OCI-LY7 (cell line): Measurements from ENCODE around the gene ZNF692.

Experiments
- CTCF ChIP-seq: fragments of 200-600 bp; sonication (generic); conservative IDR thresholded peaks from 2 replicates; pipeline ENCODE4 v1.5.1; 2014; ENCODE audit warnings: mild to moderate bottlenecking, antibody characterized with exemption, low read length, moderate library complexity, mixed read lengths
- EZH2phosphoT487 ChIP-seq: fragments of 200-600 bp; sonication (generic); IDR thresholded peaks from 2 replicates; pipeline ENCODE4 v1.6.1; 2018; ENCODE audit warnings: low read depth, borderline replicate concordance, mild to moderate bottlenecking, mixed run types, antibody characterized with exemption, low read length, moderate library complexity, mixed read lengths

- TF ChIP-seq CTCF = no peak
- no peak for TF ChIP-seq EZH2phosphoT487
These were observed 14.6 kb upstream of the ZNF692 start for GRCh38 chr1:248873409-248873992.
